GM19455 (cell line): ENCODE measurements around the gene SPTAN1.
"Not testable (repeated sequence)": the region's sequence is repeated elsewhere in the genome, so short reads cannot be mapped to it uniquely, and the experiment has no call there.

Experiments used
- ATAC-seq: cut with Tn5 transposase; IDR thresholded peaks from one replicate; pipeline ENCODE4 v1.9.1; 2021; ENCODE audit not compliant: unreplicated experiment

Gene SPTAN1

GRCh38 chr9:128552744-128553440 is 505 bp downstream of the SPTAN1 start:
- ATAC-seq, result peak; percentile 30

GRCh38 chr9:128553728-128554127 is 1.3 kb downstream of the SPTAN1 start:
- no peak for ATAC-seq

- no peak for ATAC-seq
Observed at GRCh38 chr9:128554155-128554862, 1.9 kb downstream of the SPTAN1 start.

GRCh38 chr9:128555180-128555721 is 2.9 kb downstream of the SPTAN1 start:
- no peak for ATAC-seq

DNA sequence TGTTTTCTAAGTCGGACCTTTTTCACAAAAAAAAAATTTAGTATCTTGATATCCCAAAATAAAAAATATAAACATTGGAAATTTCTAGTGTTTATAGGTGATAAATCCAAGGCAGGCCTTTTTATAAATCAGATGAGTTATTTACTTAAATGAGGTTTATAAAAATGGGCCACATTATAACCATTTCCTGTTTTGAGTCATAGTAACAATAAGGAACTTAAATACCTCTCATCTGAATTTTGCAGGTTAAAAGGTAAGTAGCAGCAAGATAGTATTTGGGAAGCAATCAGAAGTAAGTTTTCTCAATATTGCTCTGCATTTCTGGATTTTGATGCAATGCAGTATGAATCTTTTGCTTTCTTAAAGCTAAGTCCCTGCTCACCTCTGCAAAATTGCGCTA is 3.9 kb downstream of the SPTAN1 start:
- no peak for ATAC-seq

DNA sequence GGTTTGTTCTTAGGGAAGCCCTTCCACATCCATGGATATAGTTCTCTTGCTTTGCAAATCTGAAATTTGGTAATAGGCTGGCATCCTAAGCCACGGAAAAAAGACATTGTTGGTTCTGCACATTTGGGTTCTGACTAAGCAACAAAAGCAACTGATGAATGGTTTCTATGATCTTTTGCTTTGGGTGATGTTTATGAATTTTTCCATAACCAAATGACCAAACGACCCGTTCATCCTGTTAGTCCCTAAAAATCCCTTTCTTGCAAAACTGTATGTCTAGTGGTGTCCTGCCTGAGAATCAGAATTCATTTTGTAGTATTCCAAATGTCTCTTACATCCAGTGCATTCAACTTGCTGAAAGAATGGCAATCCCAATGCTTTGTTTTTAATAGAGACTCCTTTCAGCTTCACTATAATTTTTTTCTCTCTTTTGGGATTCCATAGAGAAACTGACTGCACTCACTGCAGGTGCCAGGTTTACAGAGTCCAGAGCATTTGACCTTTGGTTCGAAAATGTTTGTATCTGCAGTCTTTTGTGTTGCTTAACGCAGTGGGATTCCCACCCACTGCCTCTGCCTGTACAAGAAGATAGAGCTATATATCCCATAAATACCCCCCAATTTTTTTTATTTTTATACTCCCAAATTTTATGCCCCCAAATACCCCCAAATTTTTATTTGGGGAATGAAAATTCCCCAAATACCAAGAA is 4.7 kb downstream of the SPTAN1 start:
- ATAC-seq, result no peak

DNA sequence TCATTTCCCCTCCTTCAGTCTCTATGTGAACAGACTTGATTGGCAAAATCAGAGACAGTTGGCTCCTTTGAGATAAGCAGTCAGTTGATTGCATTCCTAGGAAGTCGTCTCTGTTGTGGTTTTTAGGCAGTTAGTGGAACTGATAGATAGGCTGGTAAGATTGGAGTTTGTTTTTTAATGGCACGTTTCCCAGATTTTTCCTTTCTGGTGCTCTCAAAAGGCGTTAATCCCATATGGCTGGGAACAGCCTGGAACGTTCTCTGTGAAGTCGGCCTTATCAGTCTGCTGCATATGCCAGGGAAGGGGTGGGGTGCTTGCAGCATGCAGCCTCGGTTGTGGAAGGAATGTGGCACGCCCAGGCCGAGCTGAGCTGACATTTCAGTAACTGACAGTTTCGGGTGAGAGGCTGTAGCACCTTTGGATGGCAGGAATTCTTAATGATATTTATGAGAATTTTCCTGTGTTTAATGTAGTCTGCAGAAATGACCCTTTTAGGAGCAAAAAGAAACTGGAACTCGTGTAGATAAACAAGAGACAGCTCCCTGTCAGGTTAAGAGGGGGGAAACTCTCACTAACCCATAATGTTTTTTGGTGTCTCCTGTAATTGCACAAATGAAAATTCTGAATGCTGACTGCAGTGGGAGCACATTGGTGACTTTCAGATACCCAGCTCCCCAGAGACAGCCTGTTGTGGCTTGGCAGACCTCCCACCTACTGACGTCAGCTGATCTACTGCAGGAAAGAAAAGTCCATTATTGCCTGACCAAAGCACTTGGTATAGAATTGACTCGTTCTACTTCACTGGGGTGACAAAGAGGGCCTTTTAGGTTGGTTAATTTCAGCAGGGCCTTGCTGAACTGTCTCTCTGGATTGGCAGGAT is 6.3 kb downstream of the SPTAN1 start:
- ATAC-seq, result no peak

DNA sequence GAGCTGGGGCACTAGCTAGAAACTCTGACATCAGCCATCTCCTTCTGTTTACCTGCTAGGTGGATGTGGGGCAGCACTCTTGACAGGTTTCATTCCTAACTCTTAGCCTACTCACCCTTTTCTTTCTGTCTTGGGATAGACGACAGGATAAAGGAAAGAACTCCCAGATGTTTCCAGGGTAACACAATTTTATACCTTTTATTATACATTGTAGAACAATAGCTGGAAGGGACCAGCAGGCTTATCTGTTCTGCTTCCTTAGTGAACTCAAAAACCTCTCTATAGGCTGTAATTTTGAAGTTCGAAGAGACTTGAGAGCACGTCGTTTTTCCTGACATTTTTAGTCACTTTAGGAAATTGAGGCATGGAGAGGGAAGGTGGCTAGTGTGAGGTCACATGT is 13.2 kb downstream of the SPTAN1 start:
- no peak for ATAC-seq

DNA sequence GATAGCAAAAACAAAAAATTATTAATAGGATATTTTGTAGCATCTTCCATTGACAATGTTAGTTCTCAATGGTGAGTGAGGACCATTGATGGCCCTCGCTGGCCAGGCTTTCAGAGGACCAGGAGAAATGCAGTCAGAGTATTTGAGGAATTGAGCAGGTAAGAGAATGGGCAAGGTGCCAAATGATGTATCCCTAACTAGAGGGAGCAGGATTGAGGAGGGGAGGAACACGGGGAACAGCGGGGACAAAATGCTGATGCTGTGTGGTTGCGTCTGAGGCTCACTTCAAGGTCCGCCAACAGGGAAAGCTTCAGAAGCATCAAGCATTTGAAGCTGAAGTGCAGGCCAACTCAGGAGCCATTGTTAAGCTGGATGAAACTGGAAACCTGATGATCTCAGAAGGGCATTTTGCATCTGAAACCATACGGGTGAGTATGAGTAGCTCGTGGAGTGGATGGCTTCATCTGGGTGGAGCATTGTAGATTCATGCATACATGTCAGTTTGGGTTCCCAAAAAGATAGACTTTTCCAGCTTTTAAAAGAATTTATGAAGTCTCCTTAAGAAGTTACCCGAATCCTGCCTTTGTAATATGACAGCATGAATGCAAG is 16.2 kb downstream of the SPTAN1 start:
- ATAC-seq, result no peak

DNA sequence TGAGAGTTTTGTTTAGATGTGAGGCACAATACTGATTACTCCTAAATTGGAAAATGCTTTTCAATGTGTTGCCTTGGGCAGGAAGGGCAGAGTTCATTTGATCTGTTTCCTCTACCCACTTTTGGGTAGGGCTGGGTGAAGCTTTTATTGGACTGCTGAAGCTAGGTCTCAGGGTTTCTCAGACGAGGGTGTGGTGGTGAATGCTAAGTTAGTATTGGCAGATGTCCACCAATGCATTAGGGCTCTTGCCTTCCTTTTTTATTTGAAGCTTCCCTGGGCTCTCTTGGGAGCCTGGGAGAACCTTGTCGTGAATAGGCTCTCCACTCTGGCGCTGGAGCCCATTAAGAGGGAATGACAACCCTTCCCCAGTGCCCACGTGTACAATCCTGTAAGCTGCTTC is 23.1 kb downstream of the SPTAN1 start:
- no peak for ATAC-seq

GRCh38 chr9:128575916-128576315 is 23.5 kb downstream of the SPTAN1 start:
- ATAC-seq, result no peak

DNA sequence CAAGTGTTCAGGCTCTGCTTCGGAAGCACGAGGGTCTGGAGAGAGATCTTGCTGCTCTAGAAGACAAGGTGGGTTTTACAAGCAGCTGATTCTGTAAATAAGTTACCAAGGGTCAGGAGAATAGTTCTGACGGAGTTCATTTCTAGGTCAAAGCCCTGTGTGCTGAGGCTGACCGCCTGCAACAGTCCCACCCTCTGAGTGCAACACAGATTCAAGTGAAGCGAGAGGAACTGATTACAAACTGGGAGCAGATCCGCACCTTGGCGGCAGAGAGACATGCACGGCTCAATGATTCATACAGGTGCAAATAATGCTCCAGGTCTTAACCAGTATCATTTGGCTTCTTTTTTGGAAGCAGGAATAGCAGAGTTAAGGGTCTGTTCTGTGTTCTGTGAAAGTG is 24.8 kb downstream of the SPTAN1 start:
- ATAC-seq, result no peak

DNA sequence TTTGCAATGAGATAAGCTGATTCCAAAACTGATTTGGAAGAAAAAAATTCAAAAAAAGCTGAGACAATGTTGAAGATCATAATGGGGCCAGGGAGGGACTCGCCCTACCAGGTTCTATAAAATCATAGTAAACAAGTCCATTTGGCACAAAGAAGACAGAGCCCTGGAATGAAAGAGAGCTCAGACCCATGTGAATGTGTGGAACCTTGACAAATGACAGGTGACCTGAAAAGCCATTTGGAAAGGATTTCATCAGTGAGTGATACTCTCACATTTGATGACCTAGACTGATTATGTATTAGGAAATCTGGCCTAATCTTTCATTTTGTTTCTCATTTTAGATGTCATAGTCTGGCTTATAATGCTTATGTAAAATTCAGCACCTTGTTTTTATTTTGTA is 26.8 kb downstream of the SPTAN1 start:
- ATAC-seq, result no peak

DNA sequence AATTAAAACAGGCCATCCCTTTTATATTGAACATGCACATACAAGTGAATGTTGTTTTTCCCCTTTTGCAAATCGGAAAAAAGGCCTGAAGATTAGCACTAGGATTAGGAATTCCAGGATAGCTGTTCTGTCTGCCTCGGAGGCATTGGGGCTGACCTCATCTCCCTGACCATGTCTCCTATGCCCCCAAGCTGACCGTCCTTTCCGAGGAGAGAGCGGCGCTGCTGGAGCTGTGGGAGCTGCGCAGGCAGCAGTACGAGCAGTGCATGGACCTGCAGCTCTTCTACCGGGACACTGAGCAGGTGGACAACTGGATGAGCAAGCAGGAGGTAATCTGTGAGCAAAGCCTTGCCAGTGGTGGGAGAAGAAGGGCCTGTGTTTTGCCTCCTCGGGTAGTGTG is 28.3 kb downstream of the SPTAN1 start:
- no peak for ATAC-seq

GRCh38 chr9:128585155-128585554 is 32.8 kb downstream of the SPTAN1 start:
- ATAC-seq, result not testable (repeated sequence)

- not testable (repeated sequence) for ATAC-seq
Observed at GRCh38 chr9:128586934-128587333, 34.5 kb downstream of the SPTAN1 start.

DNA sequence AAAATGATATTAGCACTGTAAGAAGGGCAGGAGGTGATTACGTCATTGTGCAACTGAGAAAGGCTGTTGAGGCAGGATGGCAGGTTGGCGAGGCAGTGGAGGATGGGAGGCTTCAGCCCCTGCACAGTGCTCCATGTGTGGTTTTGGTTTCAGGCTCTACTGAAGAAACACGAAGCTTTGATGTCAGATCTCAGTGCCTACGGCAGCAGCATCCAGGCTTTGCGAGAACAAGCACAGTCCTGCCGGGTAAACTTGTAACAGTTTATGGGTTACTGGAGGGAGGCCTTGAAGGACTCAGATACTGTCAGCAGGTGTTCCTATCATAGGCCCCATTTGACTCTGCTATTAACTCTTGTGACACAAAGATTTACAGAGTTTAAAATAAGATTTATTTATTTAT is 35.1 kb downstream of the SPTAN1 start:
- no peak for ATAC-seq

- no peak for ATAC-seq
Observed at GRCh38 chr9:128588581-128589233, 36.3 kb downstream of the SPTAN1 start.

- ATAC-seq, result no peak
Observed at GRCh38 chr9:128593039-128593438, 40.7 kb downstream of the SPTAN1 start.

GRCh38 chr9:128593856-128594255 is 41.5 kb downstream of the SPTAN1 start:
- no peak for ATAC-seq
